Activated CD8-positive, alpha-beta memory T cell treated with anti-CD3 and anti-CD28 coated beads, Interleukin-2, amount 50 U/mL, for 24 hours (primary cell): ENCODE data around the gene NR4A3.
"Not testable (repeated sequence)": the region's sequence is repeated elsewhere in the genome, so short reads cannot be mapped to it uniquely, and the experiment has no call there.

Source experiments
- DNase-seq: peaks from one replicate; pipeline ENCODE4 v3.0.0-alpha.2; 2020; ENCODE audit errors: extremely low read depth

The NR4A3 gene

DNA sequence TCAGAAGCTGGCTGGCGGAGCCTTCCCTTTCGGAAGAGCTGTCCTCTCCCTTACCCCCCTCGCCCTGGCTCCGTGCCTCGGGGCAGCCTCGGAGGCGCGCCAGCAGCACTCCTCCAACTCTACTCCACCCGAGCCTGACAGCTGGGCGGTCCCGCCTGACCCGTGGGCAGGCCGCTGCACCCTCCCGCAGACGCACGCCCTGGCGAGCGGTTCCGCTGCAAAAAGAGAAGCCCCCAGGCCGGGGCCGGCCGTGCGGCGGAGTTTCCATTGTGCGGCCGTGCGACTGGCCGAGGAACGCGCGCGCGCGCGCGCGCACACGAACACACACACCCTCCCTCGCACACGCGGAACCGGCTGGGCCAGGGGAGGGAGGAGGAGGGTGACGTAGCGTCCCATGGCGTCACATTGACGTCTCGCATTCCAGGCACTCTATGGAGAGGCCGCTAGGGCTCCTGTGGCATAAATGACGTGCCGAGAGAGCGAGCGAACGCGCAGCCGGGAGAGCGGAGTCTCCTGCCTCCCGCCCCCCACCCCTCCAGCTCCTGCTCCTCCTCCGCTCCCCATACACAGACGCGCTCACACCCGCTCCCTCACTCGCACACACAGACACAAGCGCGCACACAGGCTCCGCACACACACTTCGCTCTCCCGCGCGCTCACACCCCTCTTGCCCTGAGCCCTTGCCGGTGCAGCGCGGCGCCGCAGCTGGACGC lies at the start of gene NR4A3:
Gene NR4A3 (plus strand): TSS at position 490 of the 713 bp plus-strand sequence. CDS start 6,158 bp downstream, outside the sequence.
- DNase-seq: peak; percentile 65

DNA sequence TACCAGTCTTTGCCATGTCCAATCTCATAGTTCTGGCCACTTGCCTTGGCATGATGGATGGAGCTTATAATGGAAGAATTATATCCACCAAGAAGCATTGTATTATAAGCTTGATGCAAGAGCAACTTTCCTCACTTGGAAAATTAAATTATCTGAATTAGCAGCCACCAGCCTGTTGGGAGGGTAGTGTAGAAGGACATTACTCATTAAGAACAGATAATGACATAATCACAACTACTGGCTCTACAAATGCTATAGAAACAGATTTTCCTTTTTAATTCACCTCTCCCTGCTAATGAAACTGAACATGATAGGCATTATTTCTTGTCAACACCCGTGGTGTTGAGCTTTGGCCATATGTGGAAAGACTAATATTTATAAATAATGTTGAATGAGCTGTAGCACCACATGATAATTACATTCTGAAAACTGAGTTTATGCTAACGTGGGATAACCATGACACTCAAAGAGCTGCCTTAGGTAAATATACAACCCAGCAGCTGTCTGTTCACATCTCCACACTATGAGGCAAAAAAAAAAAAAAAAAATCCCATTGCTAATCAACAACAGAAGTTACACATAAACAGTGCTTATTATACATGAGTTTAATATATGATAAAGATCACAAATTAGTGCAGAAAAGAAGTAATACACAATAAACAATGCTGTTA lies 48.1 kb upstream of the NR4A3 start:
- no peak for DNase-seq

DNA sequence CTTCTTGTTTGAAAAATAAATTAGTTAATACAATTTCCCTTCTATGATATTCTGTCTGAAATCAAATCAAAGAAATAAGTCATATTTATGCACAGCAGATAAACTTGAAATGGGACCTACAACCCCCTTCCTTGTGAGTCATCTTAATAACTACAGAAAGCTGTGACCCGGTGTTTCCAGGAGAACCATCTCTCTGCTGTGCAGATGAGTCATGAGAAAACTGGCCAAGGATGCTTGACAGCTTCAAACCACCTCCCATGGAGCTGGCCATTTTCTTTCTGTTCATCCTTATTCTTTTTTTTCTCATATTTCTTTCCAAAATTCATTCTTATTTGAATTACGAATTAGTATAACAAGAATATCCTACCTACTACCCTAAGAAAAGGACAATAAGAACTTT lies 43.4 kb upstream of the NR4A3 start:
- no peak for DNase-seq

DNA sequence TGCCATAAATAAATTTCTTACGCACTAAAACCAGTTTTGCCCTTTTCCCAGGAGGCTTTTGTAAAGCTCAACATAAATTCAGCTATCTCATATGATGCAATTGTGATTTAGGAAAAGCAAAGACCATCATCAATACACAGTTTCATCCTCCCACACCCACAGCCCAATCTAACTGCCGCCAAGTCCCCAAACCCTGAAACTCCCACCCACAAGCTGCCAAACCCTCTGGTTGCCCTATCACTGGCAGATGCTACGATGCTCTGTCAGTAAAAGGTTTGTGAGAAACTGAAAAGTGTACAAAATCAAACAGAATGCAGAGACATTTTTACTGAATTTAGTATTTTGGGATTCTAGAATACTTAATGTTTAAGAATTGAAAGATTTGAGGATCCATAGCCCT lies 42.8 kb upstream of the NR4A3 start:
- no peak for DNase-seq

DNA sequence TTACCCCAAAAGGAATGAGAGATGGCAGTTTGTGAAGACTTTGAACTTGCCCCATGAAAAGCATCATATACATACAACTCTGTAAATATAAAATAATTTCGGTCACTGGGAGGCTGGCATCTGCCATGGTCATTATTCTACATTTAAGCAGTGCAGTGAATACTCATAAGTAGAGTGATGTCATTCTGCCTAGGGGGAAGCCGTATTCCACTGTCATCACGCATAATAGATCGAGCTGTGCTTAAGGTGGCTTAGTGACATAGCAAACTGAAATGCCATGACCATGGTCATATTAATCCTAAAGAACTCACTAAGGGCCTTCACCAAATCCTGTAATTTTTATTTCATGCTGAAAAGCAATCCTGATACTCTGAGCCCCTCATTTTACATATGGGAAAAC lies 42.4 kb upstream of the NR4A3 start:
- no peak for DNase-seq

DNA sequence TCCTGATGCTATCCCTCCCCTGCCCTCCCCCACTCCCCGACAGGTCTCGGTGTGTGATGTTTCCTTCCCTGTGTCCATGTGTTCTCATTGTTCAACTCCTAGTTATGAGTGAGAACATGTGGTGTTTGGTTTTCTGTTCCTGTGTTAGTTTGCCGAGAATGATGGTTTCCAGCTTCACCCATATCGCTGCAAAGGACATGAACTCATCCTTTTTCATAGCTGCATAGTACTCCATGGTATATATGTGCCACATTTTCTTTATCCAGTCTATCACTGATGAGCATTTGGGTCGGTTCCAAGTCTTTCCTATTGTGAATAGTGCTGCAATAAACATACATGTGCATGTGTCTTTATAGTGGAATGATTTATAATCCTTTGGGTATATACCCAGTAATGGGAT lies 39.3 kb upstream of the NR4A3 start:
- DNase-seq: not testable (repeated sequence)

DNA sequence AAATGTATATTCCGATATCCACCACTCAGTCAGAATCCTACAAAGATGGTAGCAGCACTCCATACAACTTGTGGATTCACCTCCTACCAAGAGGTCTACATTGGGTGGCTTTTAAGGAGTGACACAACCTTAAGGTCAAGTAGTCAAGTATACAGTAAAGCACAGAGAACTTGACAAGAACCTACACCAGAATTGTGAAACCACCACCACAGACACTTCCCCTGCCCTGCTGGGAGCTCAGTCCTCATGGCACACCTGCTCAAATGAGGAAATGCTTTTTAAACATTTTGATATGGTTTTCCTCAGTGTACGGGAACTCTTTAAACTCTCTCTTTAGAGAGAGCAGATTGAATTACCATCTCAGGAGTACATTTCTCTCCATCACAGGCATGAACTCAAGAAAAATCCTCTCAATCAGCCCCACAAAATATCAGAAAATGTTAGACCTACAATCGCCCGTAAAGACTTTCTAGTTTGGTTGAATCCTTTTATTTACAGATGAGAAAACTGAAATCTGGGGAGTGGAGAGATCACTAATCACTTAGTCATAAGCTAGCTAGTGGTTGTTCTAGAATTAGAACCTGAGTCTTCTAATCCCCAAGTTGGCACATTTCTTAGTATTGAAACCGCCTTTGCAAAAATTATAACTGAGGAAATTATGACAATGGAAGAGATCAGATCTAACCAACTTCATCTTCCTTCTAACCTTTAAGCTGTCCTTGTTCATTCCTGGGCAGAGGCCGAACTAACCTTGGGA lies 38.5 kb upstream of the NR4A3 start:
- DNase-seq: no peak

DNA sequence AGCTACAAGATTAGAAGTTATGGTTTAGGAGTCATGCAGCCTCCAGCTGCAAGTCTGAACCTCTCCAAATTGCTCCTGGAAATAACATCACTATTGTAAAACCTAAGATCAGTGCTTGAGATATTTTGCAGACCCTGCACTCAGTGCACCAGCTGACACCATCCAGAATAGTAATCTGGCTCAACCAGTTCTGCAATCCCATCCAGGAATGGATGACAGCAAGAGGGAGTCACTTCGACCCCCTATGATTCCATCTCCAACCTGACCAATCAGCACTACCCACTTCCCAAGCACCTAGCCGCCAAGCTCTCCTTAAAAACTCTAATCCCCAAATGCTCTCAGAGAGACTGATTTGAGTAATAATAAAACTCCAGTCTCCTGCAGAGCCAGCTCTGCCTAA lies 37.9 kb upstream of the NR4A3 start:
- no peak for DNase-seq

DNA sequence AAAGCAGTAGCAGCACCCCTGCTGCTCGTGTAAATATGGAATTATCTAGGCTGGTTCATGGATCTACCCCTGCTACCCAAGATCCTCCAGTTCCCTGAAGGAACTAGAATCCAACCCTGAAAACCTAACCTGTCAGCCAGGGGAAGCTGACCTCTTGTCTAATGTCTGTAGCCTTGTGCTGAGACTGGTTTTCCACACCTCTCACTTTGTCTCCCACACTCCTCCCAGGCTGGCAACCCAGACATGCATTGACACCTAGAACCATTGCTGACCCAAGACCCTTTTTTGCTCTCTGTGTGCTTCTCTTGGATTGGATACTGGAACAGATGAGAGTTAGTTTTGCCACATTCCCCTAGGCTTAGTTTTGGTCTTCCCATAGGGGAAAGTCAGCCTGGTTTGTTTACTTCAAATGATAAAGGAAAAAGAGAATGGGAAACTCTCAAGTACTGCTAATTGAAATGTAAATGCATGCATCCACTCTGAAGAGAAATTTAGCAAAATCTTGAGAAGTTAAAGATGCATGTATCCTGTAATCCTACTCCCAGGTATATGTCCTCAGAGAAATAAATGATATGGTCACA lies 36.6 kb upstream of the NR4A3 start:
- no peak for DNase-seq

DNA sequence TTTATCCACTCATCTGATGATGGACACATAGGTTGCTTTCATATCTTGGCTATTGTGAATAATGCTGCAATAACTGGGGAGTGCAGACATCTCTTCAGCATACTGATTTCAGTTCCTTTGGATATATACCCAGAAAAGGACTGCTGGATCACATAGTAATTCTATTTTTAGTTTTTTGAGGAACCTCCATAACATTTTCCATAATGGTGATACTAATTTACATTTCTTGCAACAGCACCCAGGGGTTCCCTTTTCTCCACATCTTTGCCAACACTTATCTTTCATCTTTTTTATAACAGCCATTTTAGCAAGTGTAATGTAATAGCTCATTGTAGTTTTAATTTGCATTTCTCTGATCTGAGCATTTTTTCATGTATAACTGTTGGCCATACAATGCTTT lies 34.1 kb upstream of the NR4A3 start:
- no peak for DNase-seq

DNA sequence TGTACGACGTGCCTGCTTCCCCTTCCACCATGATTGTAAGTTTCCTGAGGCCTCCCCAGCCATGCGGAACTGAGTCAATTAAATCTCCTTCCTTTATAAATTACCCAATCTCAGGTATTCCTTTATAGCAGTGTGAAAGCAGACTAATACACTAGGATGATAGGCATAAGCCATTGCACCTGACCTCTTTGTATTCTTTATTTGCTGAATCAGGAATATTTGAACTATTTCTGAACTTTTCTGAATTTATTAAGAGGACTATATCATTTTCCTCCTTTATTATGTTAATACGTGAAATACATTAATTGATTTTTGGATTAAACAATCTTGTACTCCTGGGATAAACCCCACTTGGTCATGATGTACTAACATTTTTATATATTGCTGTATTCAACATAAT lies 28.2 kb upstream of the NR4A3 start:
- no peak for DNase-seq

DNA sequence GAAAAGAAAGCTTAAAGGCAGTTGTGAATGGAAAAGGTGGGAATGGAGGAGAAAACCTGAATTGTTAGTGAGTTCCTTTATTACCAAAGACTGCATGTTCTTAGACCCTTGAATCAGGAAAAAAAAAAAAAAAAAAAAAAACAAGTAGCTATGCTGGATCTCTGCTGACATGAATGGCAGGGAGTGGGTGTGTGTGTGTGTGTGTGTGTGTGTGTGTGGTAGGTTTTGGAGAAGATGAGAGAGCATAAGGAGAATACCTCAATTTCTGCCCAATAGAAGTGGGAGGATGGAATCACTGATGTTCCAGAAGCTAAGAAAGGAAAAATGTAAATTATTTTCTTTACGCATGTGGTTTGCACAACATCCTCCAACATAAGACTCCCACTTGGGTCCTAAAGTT lies 25.5 kb upstream of the NR4A3 start:
- no peak for DNase-seq

DNA sequence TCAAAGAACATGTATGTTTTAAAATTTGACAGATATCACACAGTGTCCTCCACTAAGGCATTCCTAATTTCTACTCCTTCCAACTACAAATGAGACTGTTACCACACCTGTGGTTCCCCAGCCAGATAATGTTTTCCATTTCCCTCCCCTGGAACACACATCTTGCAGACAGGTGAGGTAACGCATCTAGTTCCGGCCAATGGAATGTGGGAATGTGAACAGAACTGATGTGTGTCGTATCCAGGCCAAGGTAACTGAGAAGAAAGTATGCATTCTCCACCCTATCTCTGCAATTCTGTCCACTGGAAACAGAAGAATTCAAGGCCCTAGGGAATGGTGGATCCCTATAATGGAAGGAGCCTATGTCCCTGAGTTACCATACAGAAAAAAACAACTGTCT lies 19.9 kb upstream of the NR4A3 start:
- DNase-seq: no peak

DNA sequence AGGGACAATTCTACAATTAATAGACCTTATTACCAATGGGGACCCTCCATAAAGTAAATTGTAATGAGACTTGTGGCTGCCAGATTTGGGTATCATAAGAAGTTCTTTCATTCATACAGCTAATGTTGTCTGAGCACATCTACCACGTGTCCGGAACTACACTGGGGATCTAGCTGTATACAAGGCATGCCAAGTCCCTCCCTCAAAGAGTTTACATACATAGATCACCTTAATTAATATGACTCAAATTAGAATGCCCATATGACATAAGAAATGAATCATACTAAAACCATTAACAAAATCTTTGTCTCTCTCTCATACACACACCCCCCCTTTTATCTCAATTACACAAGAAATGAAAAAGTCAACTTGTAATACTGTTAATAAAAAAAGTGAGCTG lies 18.0 kb upstream of the NR4A3 start:
- DNase-seq: no peak

DNA sequence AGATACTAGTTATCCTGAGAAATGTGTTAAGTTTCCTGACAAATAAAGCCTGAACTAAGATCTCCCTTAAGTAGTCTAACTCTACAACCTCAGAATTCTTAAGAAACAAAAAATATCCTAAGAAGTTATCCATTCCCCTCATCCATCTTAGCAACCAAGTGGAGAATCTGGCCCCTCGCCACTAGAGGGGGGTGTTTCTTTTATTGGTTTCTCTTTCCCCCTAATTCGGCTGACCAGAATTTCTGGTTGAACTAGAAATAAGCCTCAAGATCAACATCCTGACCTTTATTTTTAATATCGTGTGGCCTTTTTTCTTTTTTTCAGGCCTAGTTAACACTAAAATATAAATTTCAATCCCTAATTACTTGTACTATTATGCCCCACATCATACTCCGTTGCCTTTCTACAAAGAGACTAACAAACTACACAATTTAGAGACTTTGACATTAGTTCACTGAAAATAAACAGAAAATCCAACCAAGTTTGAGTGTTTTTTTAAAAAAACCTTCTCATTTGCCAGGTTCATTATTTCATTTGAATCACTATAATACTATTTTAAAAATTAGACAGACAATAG lies 14.3 kb upstream of the NR4A3 start:
- DNase-seq: no peak

DNA sequence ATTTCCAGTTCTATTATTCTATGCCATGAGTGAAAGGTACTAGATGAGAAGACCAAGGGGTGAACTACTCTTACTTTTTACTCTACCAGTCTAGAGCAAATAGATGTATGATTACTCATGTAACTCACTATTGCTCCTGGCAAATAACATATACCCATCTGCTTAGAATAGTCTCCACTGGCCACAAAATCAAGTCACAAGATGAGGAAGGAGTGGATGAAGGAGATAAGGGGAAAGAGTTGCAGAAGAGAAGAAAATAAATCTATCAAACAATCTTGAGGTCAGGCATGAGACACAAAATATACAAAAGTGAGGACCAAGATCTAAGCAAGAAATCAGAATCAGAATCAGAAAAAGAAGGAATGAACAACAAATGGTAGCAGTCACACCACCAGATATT lies 13.7 kb upstream of the NR4A3 start:
- DNase-seq: no peak

DNA sequence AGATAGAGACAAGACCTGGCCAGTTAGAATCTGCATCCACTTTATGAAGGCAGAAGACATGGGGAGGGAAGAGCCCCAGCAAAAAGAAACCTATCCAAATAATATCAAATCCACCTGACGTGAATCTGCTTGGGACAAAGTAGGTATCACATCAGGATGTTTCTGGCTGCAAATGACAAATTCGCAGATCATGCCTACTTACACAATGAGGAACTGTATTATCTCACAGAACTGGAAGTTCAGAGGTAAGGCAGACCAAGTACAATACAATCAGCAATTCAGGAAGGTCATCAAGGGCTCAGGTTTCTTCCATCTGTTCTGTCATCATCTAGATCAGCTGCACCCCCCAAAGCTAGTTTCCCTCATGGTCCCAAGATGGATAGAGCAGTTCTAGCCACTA lies 13.2 kb upstream of the NR4A3 start:
- DNase-seq: no peak

DNA sequence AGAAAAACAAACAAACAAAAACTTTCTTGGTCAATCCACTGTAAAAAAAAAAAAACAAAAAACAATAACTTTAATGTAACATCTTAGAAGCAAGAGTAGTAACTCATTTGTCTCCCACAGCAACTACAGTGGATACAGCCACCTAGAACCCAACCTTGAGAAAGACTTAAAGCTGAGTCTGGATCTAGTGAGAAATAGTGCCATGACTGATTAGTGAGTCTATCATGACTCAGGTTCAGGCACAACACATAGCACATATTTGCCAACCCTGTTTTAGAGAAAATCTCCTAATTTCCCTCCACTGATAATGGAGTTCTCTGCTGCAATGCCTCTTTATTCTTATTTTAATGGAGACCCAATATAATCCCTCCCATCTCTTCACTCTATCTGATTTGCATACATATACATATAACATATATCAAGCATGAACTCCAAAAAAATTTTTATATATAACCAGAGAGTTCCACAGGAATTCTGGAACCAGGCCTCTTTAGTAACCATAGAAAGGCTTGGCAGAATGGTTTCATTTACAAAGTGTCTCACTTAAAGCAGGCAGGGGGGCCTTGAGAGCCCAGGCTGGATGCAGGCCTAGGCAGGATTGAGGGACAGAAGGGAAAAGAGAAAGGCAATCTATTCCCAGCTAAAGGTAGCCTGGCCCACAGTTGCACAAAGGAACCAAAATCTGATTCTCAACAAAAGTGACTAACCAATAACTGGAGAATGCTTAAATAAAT lies 11.9 kb upstream of the NR4A3 start:
- no peak for DNase-seq

DNA sequence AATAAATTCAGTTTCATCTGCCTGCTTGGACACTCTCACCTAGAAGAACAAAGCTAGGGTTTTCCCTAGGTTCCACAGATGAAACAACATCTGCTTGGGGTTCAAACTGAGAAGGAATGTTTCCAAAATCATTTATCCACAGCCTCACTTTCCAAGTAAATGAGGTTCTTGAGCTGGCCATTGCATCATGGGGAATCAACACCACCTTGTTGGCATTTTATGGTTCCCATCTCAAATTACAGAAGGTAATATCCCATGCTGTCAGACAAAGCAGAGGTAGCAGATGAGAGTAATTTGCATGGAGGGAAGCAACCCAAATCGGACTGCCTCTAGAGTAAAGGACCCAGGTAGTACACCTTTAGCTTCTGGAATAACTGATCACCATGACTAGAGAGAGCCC lies 10.5 kb upstream of the NR4A3 start:
- no peak for DNase-seq

DNA sequence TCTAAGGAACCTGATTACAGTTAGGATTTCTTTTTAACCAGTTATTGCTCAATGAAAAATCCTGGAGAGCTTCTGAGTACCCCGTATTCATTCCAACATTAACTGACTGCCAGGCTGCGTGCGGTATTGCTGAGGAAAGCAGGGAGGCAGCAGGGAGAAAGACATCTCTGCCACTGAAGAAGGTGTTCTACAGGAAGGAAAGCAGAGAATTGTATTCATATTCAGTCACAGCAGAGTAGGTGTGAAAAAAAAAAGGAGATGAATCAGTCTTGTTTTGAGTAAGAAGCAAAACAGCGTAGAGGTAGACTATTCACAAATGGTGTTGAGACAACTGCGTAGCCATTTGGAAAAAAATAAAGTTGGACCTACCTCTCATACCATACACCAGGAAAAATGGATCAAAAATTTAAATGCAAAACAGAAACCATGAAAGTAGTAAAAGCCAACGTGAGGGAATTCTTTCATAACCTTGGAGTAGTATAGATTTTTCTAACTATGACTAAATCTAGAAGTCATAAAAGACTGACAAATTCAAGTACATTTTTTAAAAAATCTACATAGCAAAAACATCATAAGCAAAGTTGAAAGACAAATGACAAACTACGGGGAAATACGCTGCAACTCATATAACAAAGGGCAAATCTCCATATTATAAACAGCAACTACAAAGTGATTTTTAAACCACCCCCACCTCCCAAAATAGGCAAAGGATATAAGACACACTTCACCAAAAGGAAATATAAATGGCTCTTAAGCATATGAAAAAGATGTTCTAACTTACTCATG lies 9.9 kb upstream of the NR4A3 start:
- no peak for DNase-seq

DNA sequence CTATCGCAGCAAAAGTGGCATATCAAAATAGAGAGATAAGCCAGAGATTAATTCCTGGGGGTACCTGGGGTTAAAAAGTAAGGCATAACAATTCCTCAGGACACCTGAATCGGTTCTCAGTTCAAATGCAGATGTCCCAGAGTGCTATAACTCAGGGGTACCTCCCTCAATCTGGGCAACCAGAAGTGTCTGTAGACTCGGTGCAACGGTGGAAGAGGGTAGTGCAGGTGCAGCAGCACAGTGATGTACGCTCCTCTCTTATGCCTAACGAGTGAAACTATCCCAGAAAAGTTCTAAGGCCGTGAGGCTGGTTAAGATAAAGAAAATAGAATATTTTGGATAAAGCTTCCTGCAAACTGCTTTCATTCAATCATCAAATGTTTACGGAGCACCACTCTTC lies 7.9 kb upstream of the NR4A3 start:
- no peak for DNase-seq
